GM06990 (cell line): ENCODE data around the gene TBC1D17.

ENCODE experiments used
- DNase-seq: peaks from one replicate; pipeline ENCODE4 v3.0.0-alpha.2; 2011; ENCODE audit not compliant: insufficient read length; ENCODE audit errors: extremely low read depth
- H3K27me3 ChIP-seq: replicated peaks from 2 replicates; pipeline ENCODE4 v1.6.0; 2011; ENCODE audit warnings: low read length; ENCODE audit not compliant: control insufficient read depth, insufficient read depth
- H3K36me3 ChIP-seq: 2 replicates; pipeline ENCODE4 v1.5.1; 2011; ENCODE audit warnings: low read length; ENCODE audit not compliant: control insufficient read depth, insufficient read depth
- H3K4me3 ChIP-seq: replicated peaks from 2 replicates; pipeline ENCODE4 v1.5.1; 2011; ENCODE audit warnings: low read depth, mild to moderate bottlenecking, control low read depth, low read length
- TF ChIP-seq, protein P1 (sequence below): IDR thresholded peaks from 2 replicates; pipeline ENCODE4 v1.5.1; 2011; ENCODE audit warnings: low read length, control low read depth, mild to moderate bottlenecking, inconsistent platforms; ENCODE audit not compliant: insufficient read depth, poor library complexity, severe bottlenecking

The TBC1D17 gene

DNA sequence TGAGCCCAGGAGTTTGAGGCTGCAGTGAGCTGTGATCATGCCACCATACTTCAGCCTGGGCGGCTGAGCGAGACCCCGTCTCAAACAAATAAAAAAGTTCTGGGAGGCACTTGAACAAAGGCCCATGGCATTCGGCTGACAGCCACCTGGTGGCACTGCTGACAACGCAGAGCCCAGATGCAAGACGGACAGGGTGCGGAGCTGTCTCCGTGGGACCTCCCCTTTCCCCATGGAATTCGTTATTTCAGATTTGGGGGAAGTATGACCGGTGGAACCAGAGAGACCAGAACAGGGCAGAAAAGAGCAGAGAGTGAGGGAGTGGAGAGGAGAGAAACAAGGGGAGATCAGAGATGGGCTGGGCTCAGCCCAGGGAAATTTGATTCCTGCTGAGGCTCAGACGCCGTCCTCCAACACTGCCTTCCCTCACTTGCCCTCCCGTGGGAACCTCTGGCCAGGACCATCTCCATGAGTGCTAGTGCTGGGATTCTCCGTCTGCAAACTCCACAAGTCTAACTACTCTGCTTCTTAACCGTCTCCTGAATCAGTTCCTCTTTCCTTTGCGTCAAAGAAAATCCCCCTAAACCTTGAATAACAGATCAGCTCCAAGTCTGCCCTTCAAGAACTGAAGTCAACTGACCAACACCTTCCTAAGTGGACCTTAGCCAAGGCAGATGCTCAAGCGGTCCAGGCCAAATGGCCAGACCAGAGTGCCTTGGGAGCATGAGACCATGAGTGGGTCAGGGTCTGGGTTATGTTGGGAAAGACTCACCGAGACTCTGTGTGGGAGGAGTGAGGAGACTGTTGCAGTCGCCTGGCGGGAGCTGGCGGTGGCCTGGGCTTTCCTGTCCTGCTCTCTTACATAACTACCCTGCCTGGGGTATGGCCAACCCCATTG lies 39.6 kb downstream of the TBC1D17 start:
- no peak overlapping the region for H3K4me3 ChIP-seq

DNA sequence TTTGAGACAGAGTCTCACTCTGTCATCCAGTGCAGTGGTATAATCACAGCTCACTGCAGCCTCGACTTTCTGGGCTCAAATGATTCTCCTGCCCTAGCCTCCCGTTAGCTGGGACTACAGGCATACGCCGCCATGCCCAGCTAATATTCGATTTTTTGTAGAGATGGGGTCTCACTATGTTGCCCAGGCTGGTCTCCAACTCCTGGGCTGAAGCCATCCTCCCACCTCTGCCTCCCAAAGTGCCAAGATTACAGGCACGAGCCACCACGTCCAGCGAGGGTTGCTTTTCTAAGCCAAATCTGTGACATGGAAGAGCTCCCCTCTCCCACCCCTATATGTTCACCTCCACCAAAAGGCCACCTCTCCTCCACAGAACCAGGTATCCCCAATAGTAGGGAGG lies 40.6 kb downstream of the TBC1D17 start:
- no peak overlapping the region for H3K4me3 ChIP-seq
- TF ChIP-seq, protein P1, sequence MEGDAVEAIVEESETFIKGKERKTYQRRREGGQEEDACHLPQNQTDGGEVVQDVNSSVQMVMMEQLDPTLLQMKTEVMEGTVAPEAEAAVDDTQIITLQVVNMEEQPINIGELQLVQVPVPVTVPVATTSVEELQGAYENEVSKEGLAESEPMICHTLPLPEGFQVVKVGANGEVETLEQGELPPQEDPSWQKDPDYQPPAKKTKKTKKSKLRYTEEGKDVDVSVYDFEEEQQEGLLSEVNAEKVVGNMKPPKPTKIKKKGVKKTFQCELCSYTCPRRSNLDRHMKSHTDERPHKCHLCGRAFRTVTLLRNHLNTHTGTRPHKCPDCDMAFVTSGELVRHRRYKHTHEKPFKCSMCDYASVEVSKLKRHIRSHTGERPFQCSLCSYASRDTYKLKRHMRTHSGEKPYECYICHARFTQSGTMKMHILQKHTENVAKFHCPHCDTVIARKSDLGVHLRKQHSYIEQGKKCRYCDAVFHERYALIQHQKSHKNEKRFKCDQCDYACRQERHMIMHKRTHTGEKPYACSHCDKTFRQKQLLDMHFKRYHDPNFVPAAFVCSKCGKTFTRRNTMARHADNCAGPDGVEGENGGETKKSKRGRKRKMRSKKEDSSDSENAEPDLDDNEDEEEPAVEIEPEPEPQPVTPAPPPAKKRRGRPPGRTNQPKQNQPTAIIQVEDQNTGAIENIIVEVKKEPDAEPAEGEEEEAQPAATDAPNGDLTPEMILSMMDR: no peak
- peaks cover 37% of the 10 kb centered on the region for H3K36me3 ChIP-seq
- no peaks in the 10 kb centered on the region for H3K27me3 ChIP-seq
- no peak for DNase-seq

More for the DNA sequence above, 39.6 kb downstream of the TBC1D17 start:
- Histone ChIP-seq H3K36me3 (peaks cover 35% of the 10 kb centered on the region), H3K27me3 (no peaks in the 10 kb centered on the region)
- TF ChIP-seq, protein P1: peak; percentile 59
- DNase-seq: no peak

GRCh38 chr19:49920624-49921363 lies 43.3 kb downstream of the TBC1D17 start:
- no peak for DNase-seq

DNA sequence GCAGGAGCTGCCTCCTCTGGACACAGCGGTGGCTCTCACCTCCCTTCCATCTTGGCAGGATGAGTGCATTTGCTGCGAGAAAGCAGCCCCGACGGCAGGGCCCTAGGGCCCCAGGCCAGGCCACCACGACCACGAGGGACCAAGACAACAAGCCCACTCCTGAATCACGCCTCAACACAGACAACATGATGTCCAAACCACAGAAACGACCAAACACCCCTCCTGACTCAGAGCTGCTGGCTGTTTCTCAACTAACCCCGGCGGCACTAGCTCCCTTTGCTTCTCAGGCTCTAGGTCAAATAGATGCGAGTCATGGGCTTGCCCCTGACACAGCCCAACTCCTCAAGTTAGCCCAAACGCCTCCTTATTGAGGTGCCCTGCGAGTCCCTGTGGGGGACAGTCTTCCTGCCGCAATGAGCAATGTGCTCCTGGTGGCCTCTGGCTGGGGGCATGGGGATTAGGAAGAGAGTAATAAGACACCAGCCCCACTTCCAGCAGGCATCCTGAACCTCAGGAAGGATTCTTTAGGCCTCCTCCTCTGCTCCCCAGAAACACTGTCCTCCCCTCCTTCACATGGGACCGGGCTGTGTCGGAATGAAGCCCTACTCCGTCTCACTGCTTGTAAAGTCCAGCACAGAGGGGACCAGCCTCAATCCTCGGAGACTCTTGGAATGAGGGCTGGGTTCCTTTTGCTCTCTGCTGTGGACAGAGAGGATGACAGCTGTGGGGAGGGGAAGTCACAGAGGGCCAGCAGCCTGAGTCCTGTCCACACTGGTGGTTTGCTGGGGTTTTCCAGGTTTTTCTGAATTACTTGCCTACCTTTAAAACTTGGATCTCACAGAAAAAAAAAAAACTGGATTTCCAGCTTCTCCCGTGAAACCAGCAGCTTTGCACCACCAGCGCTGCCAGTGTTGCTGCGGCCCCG lies 44.6 kb downstream of the TBC1D17 start:
- Histone ChIP-seq H3K36me3 (peaks cover 37% of the 10 kb centered on the region), H3K4me3 (no peak overlapping the region)

More at GRCh38 chr19:49920624-49921363, 43.3 kb downstream of the TBC1D17 start:
- Histone ChIP-seq H3K36me3 (peaks cover 36% of the 10 kb centered on the region), H3K4me3 (no peak overlapping the region), H3K27me3 (no peaks in the 10 kb centered on the region)
- TF ChIP-seq, protein P1: no peak

More for the DNA sequence above, 44.6 kb downstream of the TBC1D17 start:
- DNase-seq: no peak
- TF ChIP-seq, protein P1: no peak
- no peaks in the 10 kb centered on the region for H3K27me3 ChIP-seq
